HEK293 (cell line): ENCODE measurements around the gene RASSF8.
A peak's percentile ranks its signal among the peaks of the same experiment; 100 is the strongest.

Experiments used
- KLF9 ChIP-seq: fragments of 450-650 bp; formaldehyde crosslinking; IDR thresholded peaks from 2 replicates; pipeline ENCODE4 v1.5.1; 2016; ENCODE audit warnings: missing biosample characterization, missing genetic modification characterization, low read depth
- YY1 ChIP-seq: fragments of 450-650 bp; formaldehyde crosslinking; IDR thresholded peaks from 2 replicates; pipeline ENCODE4 v1.5.1; 2018; ENCODE audit warnings: missing biosample characterization, missing genetic modification characterization
- YY2 ChIP-seq: fragments of 450-650 bp; formaldehyde crosslinking; IDR thresholded peaks from 2 replicates; pipeline ENCODE4 v1.5.1; 2016; ENCODE audit warnings: missing biosample characterization, missing genetic modification characterization
- ZBTB48 ChIP-seq: fragments of 450-650 bp; formaldehyde crosslinking; IDR thresholded peaks from 2 replicates; pipeline ENCODE4 v1.5.1; 2016; ENCODE audit warnings: missing biosample characterization, missing genetic modification characterization
- ZFP69B ChIP-seq: fragments of 450-650 bp; formaldehyde crosslinking; IDR thresholded peaks from 2 replicates; pipeline ENCODE4 v1.5.1; 2016; ENCODE audit warnings: missing biosample characterization, missing genetic modification characterization
- ZIC2 ChIP-seq: fragments of 450-650 bp; formaldehyde crosslinking; IDR thresholded peaks from 2 replicates; pipeline ENCODE4 v1.5.1; 2016; ENCODE audit warnings: missing biosample characterization, missing genetic modification characterization
- ZNF114 ChIP-seq: fragments of 450-650 bp; formaldehyde crosslinking; IDR thresholded peaks from 2 replicates; pipeline ENCODE4 v1.5.0; 2017; ENCODE audit warnings: missing biosample characterization, missing genetic modification characterization
- ZNF140 ChIP-seq: fragments of 450-650 bp; formaldehyde crosslinking; IDR thresholded peaks from 2 replicates; pipeline ENCODE4 v1.5.1; 2016; ENCODE audit warnings: missing biosample characterization, missing genetic modification characterization
- ZNF155 ChIP-seq: fragments of 450-650 bp; formaldehyde crosslinking; IDR thresholded peaks from 2 replicates; pipeline ENCODE4 v1.5.1; 2016; ENCODE audit warnings: missing biosample characterization, missing genetic modification characterization
- ZNF174 ChIP-seq: fragments of 450-650 bp; formaldehyde crosslinking; IDR thresholded peaks from 2 replicates; pipeline ENCODE4 v1.5.0; 2017; ENCODE audit warnings: missing biosample characterization, mild to moderate bottlenecking, missing genetic modification characterization
- ZNF184 ChIP-seq: fragments of 450-650 bp; IDR thresholded peaks from 2 replicates; pipeline ENCODE4 v1.5.1; 2018; ENCODE audit warnings: missing biosample characterization, mild to moderate bottlenecking, missing genetic modification characterization
- ZNF266 ChIP-seq: fragments of 450-650 bp; formaldehyde crosslinking; IDR thresholded peaks from 2 replicates; pipeline ENCODE4 v1.5.1; 2016; ENCODE audit warnings: missing biosample characterization, missing genetic modification characterization, low read depth
- ZNF335 ChIP-seq: fragments of 450-650 bp; formaldehyde crosslinking; conservative IDR thresholded peaks from 2 replicates; pipeline ENCODE4 v1.5.1; 2016; ENCODE audit warnings: missing biosample characterization, missing genetic modification characterization
- ZNF366 ChIP-seq: fragments of 450-650 bp; formaldehyde crosslinking; conservative IDR thresholded peaks from 2 replicates; pipeline ENCODE4 v1.5.1; 2016; ENCODE audit warnings: missing biosample characterization, missing genetic modification characterization
- ZNF37A ChIP-seq: fragments of 450-650 bp; IDR thresholded peaks from 2 replicates; pipeline ENCODE4 v1.5.1; 2018; ENCODE audit warnings: missing biosample characterization, missing genetic modification characterization
- ZNF404 ChIP-seq: fragments of 450-650 bp; formaldehyde crosslinking; IDR thresholded peaks from 2 replicates; pipeline ENCODE4 v1.5.1; 2017; ENCODE audit warnings: missing biosample characterization, missing genetic modification characterization
- ZNF423 ChIP-seq: fragments of 450-650 bp; formaldehyde crosslinking; IDR thresholded peaks from 2 replicates; pipeline ENCODE4 v1.5.1; 2016; ENCODE audit warnings: missing biosample characterization, missing genetic modification characterization
- ZNF529 ChIP-seq: fragments of 450-650 bp; formaldehyde crosslinking; IDR thresholded peaks from 2 replicates; pipeline ENCODE4 v1.5.1; 2017; ENCODE audit warnings: missing genetic modification characterization, missing biosample characterization; ENCODE audit not compliant: insufficient replicate concordance
- ZNF560 ChIP-seq: fragments of 450-650 bp; formaldehyde crosslinking; IDR thresholded peaks from 2 replicates; pipeline ENCODE4 v1.5.1; 2017; ENCODE audit warnings: missing biosample characterization, missing genetic modification characterization, borderline replicate concordance
- ZNF596 ChIP-seq: fragments of 450-650 bp; IDR thresholded peaks from 2 replicates; pipeline ENCODE4 v1.5.0; 2018; ENCODE audit warnings: missing biosample characterization, mild to moderate bottlenecking, missing genetic modification characterization, moderate library complexity
- ZNF600 ChIP-seq: fragments of 450-650 bp; formaldehyde crosslinking; IDR thresholded peaks from 2 replicates; pipeline ENCODE4 v1.5.1; 2016; ENCODE audit warnings: missing biosample characterization, missing genetic modification characterization
- ZNF626 ChIP-seq: fragments of 450-650 bp; sonication (Bioruptor Pico); formaldehyde crosslinking; IDR thresholded peaks from 2 replicates; pipeline ENCODE4 v1.5.1; 2018; ENCODE audit warnings: missing biosample characterization, missing genetic modification characterization, inconsistent platforms
- ZNF654 ChIP-seq: fragments of 450-650 bp; formaldehyde crosslinking; IDR thresholded peaks from 2 replicates; pipeline ENCODE4 v1.5.1; 2016; ENCODE audit warnings: low read depth, missing biosample characterization, missing genetic modification characterization
- ZNF660 ChIP-seq: fragments of 450-650 bp; IDR thresholded peaks from 2 replicates; pipeline ENCODE4 v1.5.1; 2018; ENCODE audit warnings: missing biosample characterization, mild to moderate bottlenecking, missing genetic modification characterization
- ZNF664 ChIP-seq: fragments of 450-650 bp; formaldehyde crosslinking; IDR thresholded peaks from 2 replicates; pipeline ENCODE4 v1.5.1; 2016; ENCODE audit warnings: missing biosample characterization, missing genetic modification characterization
- ZNF776 ChIP-seq: fragments of 450-650 bp; formaldehyde crosslinking; IDR thresholded peaks from 2 replicates; pipeline ENCODE4 v1.5.0; 2017; ENCODE audit warnings: missing biosample characterization, missing genetic modification characterization, borderline replicate concordance
- TF ChIP-seq, protein P1 (sequence below): fragments of 450-650 bp; formaldehyde crosslinking; IDR thresholded peaks from 2 replicates; pipeline ENCODE4; 2016; ENCODE audit warnings: missing biosample characterization, missing genetic modification characterization
- TF ChIP-seq, protein P2 (sequence below): fragments of 450-650 bp; formaldehyde crosslinking; IDR thresholded peaks from 2 replicates; pipeline ENCODE4 v1.5.1; 2016; ENCODE audit warnings: missing biosample characterization, missing genetic modification characterization
- TF ChIP-seq, protein P3 (sequence below): fragments of 450-650 bp; formaldehyde crosslinking; IDR thresholded peaks from 2 replicates; pipeline ENCODE4 v1.5.1; 2017; ENCODE audit warnings: missing biosample characterization, missing genetic modification characterization
- TF ChIP-seq, protein P4 (sequence below): fragments of 450-650 bp; formaldehyde crosslinking; IDR thresholded peaks from 2 replicates; pipeline ENCODE4 v1.5.1; 2016; ENCODE audit warnings: missing biosample characterization, missing genetic modification characterization

RASSF8 gene

DNA sequence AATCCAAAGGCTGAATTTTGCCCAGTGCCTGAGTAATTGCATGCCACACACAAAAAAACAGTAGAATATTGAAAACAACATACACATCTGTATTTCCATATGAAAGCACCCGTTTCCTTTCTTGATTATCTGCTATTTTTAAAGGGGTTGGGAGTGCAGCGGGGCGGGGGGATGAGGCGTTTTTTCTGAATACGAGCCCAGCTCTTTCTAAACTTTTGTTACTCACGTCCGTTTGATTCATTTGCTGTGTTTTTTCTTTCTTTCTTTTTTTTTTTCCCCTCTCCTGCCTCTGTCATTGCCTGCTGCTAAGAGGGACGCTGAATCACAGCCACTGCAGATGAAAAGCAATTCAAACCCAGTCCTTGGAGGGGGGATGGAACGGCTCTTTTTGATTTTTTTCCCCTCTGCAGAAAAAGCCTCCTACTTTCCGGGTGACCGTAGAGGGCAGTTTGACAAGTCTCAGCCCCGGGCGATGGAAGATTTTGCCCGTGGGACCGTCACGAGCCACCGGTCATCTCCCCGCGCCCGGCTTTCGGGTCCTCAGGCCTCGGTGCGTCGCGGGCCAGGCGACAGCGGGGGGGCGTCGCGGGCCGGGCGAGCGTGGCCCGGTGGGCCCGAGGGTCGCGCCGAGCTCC is 572 bp upstream of the RASSF8 start (continued):
- TF ChIP-seq ZNF660 (tag by site-specific recombination), result peak; percentile 67; the same call in 1 of the 2 replicates
- TF ChIP-seq ZFP69B (tag by site-specific recombination), result peak; percentile 97
- TF ChIP-seq ZNF184 (tag by site-specific recombination), result peak; percentile 52; the same call in 1 of the 2 replicates
- no peak for TF ChIP-seq ZNF654 (tag by site-specific recombination)
- TF ChIP-seq ZNF140 (tag by site-specific recombination), result no peak
- no peak for TF ChIP-seq YY1 (tag by site-specific recombination)
- no peak for TF ChIP-seq ZNF114
- no peak for TF ChIP-seq ZNF174 (tag by site-specific recombination)
- TF ChIP-seq ZNF423 (tag by site-specific recombination), result no peak
- no peak for TF ChIP-seq ZNF404
- TF ChIP-seq, protein P1, sequence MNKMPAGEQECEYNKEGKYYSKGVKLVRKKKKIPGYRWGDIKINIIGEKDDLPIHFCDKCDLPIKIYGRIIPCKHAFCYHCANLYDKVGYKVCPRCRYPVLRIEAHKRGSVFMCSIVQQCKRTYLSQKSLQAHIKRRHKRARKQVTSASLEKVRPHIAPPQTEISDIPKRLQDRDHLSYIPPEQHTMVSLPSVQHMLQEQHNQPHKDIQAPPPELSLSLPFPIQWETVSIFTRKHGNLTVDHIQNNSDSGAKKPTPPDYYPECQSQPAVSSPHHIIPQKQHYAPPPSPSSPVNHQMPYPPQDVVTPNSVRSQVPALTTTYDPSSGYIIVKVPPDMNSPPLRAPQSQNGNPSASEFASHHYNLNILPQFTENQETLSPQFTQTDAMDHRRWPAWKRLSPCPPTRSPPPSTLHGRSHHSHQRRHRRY (tag by site-specific recombination), result no peak
- TF ChIP-seq, protein P2, sequence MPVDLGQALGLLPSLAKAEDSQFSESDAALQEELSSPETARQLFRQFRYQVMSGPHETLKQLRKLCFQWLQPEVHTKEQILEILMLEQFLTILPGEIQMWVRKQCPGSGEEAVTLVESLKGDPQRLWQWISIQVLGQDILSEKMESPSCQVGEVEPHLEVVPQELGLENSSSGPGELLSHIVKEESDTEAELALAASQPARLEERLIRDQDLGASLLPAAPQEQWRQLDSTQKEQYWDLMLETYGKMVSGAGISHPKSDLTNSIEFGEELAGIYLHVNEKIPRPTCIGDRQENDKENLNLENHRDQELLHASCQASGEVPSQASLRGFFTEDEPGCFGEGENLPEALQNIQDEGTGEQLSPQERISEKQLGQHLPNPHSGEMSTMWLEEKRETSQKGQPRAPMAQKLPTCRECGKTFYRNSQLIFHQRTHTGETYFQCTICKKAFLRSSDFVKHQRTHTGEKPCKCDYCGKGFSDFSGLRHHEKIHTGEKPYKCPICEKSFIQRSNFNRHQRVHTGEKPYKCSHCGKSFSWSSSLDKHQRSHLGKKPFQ (tag by site-specific recombination), result no peak
- no peak for TF ChIP-seq ZBTB48 (tag by site-specific recombination)
- TF ChIP-seq, protein P3, sequence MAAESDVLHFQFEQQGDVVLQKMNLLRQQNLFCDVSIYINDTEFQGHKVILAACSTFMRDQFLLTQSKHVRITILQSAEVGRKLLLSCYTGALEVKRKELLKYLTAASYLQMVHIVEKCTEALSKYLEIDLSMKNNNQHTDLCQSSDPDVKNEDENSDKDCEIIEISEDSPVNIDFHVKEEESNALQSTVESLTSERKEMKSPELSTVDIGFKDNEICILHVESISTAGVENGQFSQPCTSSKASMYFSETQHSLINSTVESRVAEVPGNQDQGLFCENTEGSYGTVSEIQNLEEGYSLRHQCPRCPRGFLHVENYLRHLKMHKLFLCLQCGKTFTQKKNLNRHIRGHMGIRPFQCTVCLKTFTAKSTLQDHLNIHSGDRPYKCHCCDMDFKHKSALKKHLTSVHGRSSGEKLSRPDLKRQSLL (tag by site-specific recombination), result no peak
- no peak for TF ChIP-seq ZNF600 (tag by site-specific recombination)
- no peak for TF ChIP-seq ZNF664
- TF ChIP-seq ZNF37A (tag by site-specific recombination), result no peak
- no peak for TF ChIP-seq ZNF626
- 0 out of 2 replicates have a peak, but pooled peaks have one; percentile 13 for TF ChIP-seq ZNF596
- TF ChIP-seq ZNF266 (tag by site-specific recombination), result no peak
- TF ChIP-seq ZNF529 (tag by site-specific recombination), result no peak
- TF ChIP-seq ZNF560 (tag by site-specific recombination), result no peak
- no peak for TF ChIP-seq ZNF776 (tag by site-specific recombination)
- TF ChIP-seq YY2 (tag by site-specific recombination), result no peak
- TF ChIP-seq KLF9 (tag by site-specific recombination), result no peak
- no peak for TF ChIP-seq ZNF366 (tag by site-specific recombination)
- TF ChIP-seq ZNF335 (tag by site-specific recombination), result peak; percentile 97
- TF ChIP-seq ZNF155 (tag by site-specific recombination), result no peak
- TF ChIP-seq ZIC2 (tag by site-specific recombination), result no peak
- TF ChIP-seq, protein P4, sequence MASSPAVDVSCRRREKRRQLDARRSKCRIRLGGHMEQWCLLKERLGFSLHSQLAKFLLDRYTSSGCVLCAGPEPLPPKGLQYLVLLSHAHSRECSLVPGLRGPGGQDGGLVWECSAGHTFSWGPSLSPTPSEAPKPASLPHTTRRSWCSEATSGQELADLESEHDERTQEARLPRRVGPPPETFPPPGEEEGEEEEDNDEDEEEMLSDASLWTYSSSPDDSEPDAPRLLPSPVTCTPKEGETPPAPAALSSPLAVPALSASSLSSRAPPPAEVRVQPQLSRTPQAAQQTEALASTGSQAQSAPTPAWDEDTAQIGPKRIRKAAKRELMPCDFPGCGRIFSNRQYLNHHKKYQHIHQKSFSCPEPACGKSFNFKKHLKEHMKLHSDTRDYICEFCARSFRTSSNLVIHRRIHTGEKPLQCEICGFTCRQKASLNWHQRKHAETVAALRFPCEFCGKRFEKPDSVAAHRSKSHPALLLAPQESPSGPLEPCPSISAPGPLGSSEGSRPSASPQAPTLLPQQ (tag by site-specific recombination), result peak; percentile 100
